WTC11 (cell line): ENCODE results near the gene WDR62.

Experiments used
- ATF1 ChIP-seq: sonication (generic); formaldehyde crosslinking; IDR thresholded peaks from 2 replicates; pipeline ENCODE4 v1.8.1; 2023; ENCODE audit warnings: mild to moderate bottlenecking, moderate library complexity, missing genetic modification reagents
- E2F1 ChIP-seq: sonication (generic); formaldehyde crosslinking; IDR thresholded peaks from 2 replicates; pipeline ENCODE4 v1.8.0; 2022; ENCODE audit warnings: mild to moderate bottlenecking, missing genetic modification reagents
- E2F4 ChIP-seq: sonication (generic); formaldehyde crosslinking; IDR thresholded peaks from 2 replicates; pipeline ENCODE4 v1.8.1; 2022; ENCODE audit warnings: low read depth, mild to moderate bottlenecking, moderate library complexity, missing genetic modification reagents, borderline replicate concordance
- ELF4 ChIP-seq: sonication (generic); formaldehyde crosslinking; IDR thresholded peaks from 2 replicates; pipeline ENCODE4 v1.8.1; 2022; ENCODE audit warnings: low read depth, mild to moderate bottlenecking, moderate library complexity, missing genetic modification reagents
- FOXK1 ChIP-seq: sonication (generic); formaldehyde crosslinking; IDR thresholded peaks from 2 replicates; pipeline ENCODE4 v1.8.0; 2022; ENCODE audit warnings: mild to moderate bottlenecking, moderate library complexity, missing genetic modification reagents
- JUN ChIP-seq: sonication (generic); formaldehyde crosslinking; IDR thresholded peaks from 2 replicates; pipeline ENCODE4 v1.8.0; 2023; ENCODE audit warnings: mild to moderate bottlenecking, missing genetic modification reagents
- ZNF423 ChIP-seq: fragments of 250-450 bp; sonication (Bioruptor Pico); IDR thresholded peaks from 2 replicates; pipeline ENCODE4 v2.1.2; 2022; ENCODE audit warnings: mild to moderate bottlenecking, moderate library complexity
- ZSCAN18 ChIP-seq: fragments of 250-450 bp; sonication (Bioruptor Pico); IDR thresholded peaks from 2 replicates; pipeline ENCODE4 v2.1.2; 2022; ENCODE audit warnings: mild to moderate bottlenecking, moderate library complexity
- TF ChIP-seq, protein P1 (sequence below): fragments of 200-600 bp; IDR thresholded peaks from 2 replicates; pipeline ENCODE4 v1.8.0; 2022; ENCODE audit warnings: antibody characterized with exemption
- TF ChIP-seq, protein P2 (sequence below): sonication (generic); formaldehyde crosslinking; IDR thresholded peaks from 2 replicates; pipeline ENCODE4 v1.8.1; 2023; ENCODE audit warnings: mild to moderate bottlenecking, missing genetic modification reagents, moderate library complexity

GRCh38 chr19:36136964-36137686 lies 82.4 kb downstream of the WDR62 start:
- no peak for TF ChIP-seq JUN (CRISPR knock-in tag)
- TF ChIP-seq, protein P1, sequence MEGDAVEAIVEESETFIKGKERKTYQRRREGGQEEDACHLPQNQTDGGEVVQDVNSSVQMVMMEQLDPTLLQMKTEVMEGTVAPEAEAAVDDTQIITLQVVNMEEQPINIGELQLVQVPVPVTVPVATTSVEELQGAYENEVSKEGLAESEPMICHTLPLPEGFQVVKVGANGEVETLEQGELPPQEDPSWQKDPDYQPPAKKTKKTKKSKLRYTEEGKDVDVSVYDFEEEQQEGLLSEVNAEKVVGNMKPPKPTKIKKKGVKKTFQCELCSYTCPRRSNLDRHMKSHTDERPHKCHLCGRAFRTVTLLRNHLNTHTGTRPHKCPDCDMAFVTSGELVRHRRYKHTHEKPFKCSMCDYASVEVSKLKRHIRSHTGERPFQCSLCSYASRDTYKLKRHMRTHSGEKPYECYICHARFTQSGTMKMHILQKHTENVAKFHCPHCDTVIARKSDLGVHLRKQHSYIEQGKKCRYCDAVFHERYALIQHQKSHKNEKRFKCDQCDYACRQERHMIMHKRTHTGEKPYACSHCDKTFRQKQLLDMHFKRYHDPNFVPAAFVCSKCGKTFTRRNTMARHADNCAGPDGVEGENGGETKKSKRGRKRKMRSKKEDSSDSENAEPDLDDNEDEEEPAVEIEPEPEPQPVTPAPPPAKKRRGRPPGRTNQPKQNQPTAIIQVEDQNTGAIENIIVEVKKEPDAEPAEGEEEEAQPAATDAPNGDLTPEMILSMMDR = no peak
- no peak for TF ChIP-seq E2F4 (CRISPR knock-in tag)
- TF ChIP-seq FOXK1 (CRISPR knock-in tag) = no peak
- no peak for TF ChIP-seq E2F1 (CRISPR knock-in tag)
- TF ChIP-seq, protein P2, sequence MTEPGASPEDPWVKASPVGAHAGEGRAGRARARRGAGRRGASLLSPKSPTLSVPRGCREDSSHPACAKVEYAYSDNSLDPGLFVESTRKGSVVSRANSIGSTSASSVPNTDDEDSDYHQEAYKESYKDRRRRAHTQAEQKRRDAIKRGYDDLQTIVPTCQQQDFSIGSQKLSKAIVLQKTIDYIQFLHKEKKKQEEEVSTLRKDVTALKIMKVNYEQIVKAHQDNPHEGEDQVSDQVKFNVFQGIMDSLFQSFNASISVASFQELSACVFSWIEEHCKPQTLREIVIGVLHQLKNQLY (CRISPR knock-in tag) = no peak
- no peak for TF ChIP-seq ATF1 (CRISPR knock-in tag)
- no peak for TF ChIP-seq ZSCAN18 (CRISPR knock-in tag)
- no peak for TF ChIP-seq ELF4 (CRISPR knock-in tag)
- no peak for TF ChIP-seq ZNF423 (CRISPR knock-in tag)
